Measurements from ENCODE around the gene CREBRF.

GRCh38 chr5:173012882-173013281, 43.3 kb upstream of the CREBRF start:
- TF ChIP-seq ELF4 (IDR thresholded peaks at IDR 0.05) (no peak), PKNOX1 (IDR thresholded peaks at IDR 0.05) (no peak), BHLHE40 (IDR thresholded peaks at IDR 0.05; ENCODE audit: borderline replicate concordance) (no peak), ARNT (IDR thresholded peaks at IDR 0.05) (no peak), TARDBP (IDR thresholded peaks at IDR 0.05) (no peak)

Data from HEK293T (cell line).